ENCODE data around the gene MEGF6.

DNA sequence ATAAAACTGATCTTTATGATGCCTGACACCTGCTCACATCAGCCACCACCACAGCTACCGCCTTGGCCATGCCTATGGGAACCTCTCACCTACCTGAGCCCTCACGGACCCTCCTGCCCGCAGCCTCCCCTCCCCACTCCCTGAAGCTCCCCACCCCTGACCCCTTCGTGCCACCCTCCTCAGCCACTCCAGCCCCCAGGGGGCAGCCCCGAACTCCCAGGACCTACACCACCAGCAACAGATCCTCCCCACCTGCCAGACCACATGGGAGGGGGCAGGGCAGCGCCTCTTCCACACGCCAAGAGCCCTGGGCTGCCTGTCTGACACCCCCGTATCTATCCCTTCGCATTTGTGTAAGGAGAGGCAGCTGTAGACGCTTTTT lies 171.0 kb downstream of the MEGF6 start:
- TF ChIP-seq MED1 (CRISPR knock-in tag; IDR thresholded peaks at IDR 0.05; ENCODE audit: borderline replicate concordance) (no peak), BRD4 (IDR thresholded peaks at IDR 0.05) (no peak), TAF1 (IDR thresholded peaks at IDR 0.05; ENCODE audit: control insufficient read depth, extremely low read depth, insufficient read depth, low read length, severe bottlenecking) (no peak), KDM2B (CRISPR knock-in tag; IDR thresholded peaks at IDR 0.05) (no peak), CHCHD3 (CRISPR knock-in tag; IDR thresholded peaks at IDR 0.05) (no peak)
- TF ChIP-seq, protein P1, sequence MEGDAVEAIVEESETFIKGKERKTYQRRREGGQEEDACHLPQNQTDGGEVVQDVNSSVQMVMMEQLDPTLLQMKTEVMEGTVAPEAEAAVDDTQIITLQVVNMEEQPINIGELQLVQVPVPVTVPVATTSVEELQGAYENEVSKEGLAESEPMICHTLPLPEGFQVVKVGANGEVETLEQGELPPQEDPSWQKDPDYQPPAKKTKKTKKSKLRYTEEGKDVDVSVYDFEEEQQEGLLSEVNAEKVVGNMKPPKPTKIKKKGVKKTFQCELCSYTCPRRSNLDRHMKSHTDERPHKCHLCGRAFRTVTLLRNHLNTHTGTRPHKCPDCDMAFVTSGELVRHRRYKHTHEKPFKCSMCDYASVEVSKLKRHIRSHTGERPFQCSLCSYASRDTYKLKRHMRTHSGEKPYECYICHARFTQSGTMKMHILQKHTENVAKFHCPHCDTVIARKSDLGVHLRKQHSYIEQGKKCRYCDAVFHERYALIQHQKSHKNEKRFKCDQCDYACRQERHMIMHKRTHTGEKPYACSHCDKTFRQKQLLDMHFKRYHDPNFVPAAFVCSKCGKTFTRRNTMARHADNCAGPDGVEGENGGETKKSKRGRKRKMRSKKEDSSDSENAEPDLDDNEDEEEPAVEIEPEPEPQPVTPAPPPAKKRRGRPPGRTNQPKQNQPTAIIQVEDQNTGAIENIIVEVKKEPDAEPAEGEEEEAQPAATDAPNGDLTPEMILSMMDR (IDR thresholded peaks at IDR 0.05 in 2 of 3, conservative IDR thresholded peaks at IDR 0.05 in 1 of 3; ENCODE audit: insufficient read depth in 2 of 3, low read depth in 1 of 3, low read length in 3 of 3): no peak
- TF ChIP-seq, protein P2, sequence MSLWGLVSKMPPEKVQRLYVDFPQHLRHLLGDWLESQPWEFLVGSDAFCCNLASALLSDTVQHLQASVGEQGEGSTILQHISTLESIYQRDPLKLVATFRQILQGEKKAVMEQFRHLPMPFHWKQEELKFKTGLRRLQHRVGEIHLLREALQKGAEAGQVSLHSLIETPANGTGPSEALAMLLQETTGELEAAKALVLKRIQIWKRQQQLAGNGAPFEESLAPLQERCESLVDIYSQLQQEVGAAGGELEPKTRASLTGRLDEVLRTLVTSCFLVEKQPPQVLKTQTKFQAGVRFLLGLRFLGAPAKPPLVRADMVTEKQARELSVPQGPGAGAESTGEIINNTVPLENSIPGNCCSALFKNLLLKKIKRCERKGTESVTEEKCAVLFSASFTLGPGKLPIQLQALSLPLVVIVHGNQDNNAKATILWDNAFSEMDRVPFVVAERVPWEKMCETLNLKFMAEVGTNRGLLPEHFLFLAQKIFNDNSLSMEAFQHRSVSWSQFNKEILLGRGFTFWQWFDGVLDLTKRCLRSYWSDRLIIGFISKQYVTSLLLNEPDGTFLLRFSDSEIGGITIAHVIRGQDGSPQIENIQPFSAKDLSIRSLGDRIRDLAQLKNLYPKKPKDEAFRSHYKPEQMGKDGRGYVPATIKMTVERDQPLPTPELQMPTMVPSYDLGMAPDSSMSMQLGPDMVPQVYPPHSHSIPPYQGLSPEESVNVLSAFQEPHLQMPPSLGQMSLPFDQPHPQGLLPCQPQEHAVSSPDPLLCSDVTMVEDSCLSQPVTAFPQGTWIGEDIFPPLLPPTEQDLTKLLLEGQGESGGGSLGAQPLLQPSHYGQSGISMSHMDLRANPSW (CRISPR knock-in tag; IDR thresholded peaks at IDR 0.05): no peak

Measured in K562 (cell line).